Activated CD4-positive, alpha-beta T cell treated with anti-CD3 and anti-CD28 coated beads, Interleukin-2, amount 10 ng/mL, durations not matched to agents 7 days and 5 days (primary cell): ENCODE data around the gene PRRC1. TPM values are rescaled to one million over a fixed set of nuclear protein-coding genes. Genes with fewer than 3 reads are reported as not detected.
A peak's percentile ranks its signal among the peaks of the same experiment; 100 is the strongest.

Experiments used
- CTCF ChIA-PET: fragments of 350-600 bp; sonication (Branson Sonifier 250); formaldehyde crosslinking; loops from one replicate; lab custom pipeline; 2021; ENCODE audit warnings: antibody characterized with exemption; lab: Charles Lee
- POLR2A ChIA-PET: fragments of 350-600 bp; sonication (Branson Sonifier 250); formaldehyde crosslinking; loops from one replicate; lab custom pipeline; 2021; ENCODE audit warnings: antibody characterized with exemption; lab: Charles Lee
- DNase-seq: peaks from one replicate; pipeline ENCODE4 v3.0.0-alpha.2; 2020
- H3K27ac Mint-ChIP-seq: one replicate; pipeline ENCODE4 v1.8.0; 2021; ENCODE audit warnings: mild to moderate bottlenecking, moderate library complexity, mixed read lengths
- H3K27me3 Mint-ChIP-seq: one replicate; pipeline ENCODE4 v1.8.0; 2021; ENCODE audit warnings: mixed read lengths
- H3K36me3 Mint-ChIP-seq: one replicate; pipeline ENCODE4 v1.8.0; 2021; ENCODE audit warnings: low read depth, mixed read lengths
- H3K4me1 Mint-ChIP-seq: one replicate; pipeline ENCODE4 v1.8.0; 2021; ENCODE audit warnings: mixed read lengths
- H3K4me3 Mint-ChIP-seq: one replicate; pipeline ENCODE4 v1.8.0; 2021; ENCODE audit warnings: mild to moderate bottlenecking, moderate library complexity, mixed read lengths
- H3K9me3 Mint-ChIP-seq: one replicate; pipeline ENCODE4 v1.8.0; 2021; ENCODE audit warnings: mixed read lengths
- total RNA-seq, 2 experiments: library from RNA; stranded (reverse); gene quantifications; one replicate each; pipeline ENCODE4 v1.2.3, GENCODE V29; 2021

Gene PRRC1
- total RNA-seq, result 10 to 100 TPM; 39.4 to 50.8 TPM

DNA sequence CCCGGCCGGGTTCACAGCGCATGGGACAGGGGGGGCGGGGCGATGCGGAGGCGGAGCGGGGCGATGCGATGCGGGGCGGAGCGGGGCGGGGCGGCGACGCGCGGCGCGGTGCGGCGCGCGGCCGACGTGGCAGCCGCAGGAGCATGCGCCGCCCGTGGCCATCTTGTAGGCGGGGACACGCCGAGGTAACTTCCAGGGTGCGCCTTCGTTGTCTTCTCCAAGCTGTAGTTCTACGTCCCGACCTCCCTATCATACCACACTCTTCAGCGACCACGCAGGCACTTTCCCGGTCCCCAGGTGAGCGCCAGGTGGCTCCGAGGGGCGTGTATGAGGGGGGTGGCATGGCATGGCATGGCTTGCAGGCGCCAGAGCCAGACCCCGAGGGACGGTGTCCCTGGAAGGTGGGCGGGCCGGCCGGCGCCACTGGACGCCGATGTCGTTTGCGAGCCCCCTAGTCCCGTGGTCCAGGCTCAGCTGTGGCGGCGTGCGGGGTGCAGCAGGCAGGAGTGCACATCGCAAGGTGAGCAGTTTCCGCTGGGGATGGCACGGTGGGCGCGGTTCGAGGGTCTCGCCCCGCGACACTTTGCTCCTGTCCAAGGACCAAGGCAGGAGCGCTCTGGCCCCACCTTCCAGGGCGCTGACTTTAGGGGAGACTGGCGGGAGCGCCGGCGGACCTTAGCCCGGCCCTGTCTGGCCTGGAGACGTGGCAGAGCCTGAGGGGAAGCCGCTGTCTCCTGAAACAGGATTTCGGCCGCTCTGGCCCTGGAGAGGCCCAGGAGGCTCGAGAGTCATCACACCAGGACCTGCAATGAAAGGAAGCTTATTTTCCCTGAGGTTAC, at the start of gene PRRC1:
Gene PRRC1, plus strand, starts transcription at position 161 of the 839 bp plus-strand sequence. CDS start 5,840 bp downstream, outside the sequence.
- peaks cover 33% of the 10 kb centered on the region for H3K36me3 Mint-ChIP-seq
- peak; percentile 84 for DNase-seq
- peak within 1 kb of the TSS; percentile 82 for H3K4me3 Mint-ChIP-seq
- H3K9me3 Mint-ChIP-seq, result peaks cover 19% of the 10 kb centered on the region
- CTCF ChIA-PET, result interaction anchor here (0.6 to 1.6 kb wide), 2 partner anchors 10 to 16 kb away, joined by 4 to 5 read pairs; no protein-coding TSS in a partner anchor
- peak within 1 kb of the TSS; percentile 88 for H3K27ac Mint-ChIP-seq
- peaks cover 26% of the 10 kb centered on the region for H3K4me1 Mint-ChIP-seq
- POLR2A ChIA-PET, result no interaction called here
- peaks cover 1% of the 10 kb centered on the region for H3K27me3 Mint-ChIP-seq

DNA sequence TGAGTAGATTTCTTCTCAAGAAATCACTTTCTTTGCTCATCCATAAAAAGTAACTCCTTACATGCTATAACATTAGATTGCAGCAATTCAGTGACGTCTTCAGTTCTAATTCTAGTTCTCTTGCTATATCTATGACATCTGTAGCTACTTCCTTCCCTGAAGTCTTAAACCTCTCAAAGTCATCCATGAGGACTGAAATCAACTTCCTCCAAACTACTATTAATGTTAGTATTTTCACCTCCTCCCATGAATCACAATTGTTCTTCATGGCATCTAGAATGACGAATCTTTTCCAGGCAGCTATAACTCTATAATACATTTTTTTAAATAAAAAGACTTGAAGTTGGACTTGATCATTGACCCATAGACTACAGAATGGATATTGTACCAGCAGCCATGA, 46.2 kb upstream of the PRRC1 start:
- DNase-seq, result no peak
- Mint-ChIP-seq H3K4me3 (no peak overlapping the region), H3K27ac (no peak overlapping the region), H3K4me1 (no peaks in the 10 kb centered on the region), H3K27me3 (peaks cover 15% of the 10 kb centered on the region), H3K9me3 (no peaks in the 10 kb centered on the region), H3K36me3 (no peaks in the 10 kb centered on the region)
- ChIA-PET CTCF (interaction anchor here (0.6 kb wide), 1 partner anchor 533 kb away, joined by 4 read pairs; no protein-coding TSS in a partner anchor), POLR2A (no interaction called here)

DNA sequence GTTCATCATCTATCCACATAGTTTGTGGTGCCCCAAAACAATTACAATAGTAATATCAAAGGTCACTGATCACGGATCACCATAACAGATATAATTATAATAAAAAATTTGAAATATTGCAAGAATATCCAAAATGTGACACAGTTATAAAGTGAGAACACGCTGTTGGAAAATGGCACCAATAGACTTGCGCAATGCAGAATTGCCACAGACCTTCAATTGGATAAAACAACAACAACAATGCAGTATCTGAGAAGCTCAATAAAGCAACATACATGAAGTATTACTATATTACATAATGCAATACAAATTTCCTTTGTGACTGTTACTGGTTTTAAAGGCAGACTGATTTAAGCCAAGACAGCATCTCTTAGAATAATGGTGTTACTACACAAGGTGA, 44.7 kb upstream of the PRRC1 start:
- H3K9me3 Mint-ChIP-seq, result no peaks in the 10 kb centered on the region
- no peak overlapping the region for H3K27ac Mint-ChIP-seq
- peaks cover 15% of the 10 kb centered on the region for H3K27me3 Mint-ChIP-seq
- no peaks in the 10 kb centered on the region for H3K36me3 Mint-ChIP-seq
- POLR2A ChIA-PET, result no interaction called here
- no peak for DNase-seq
- H3K4me1 Mint-ChIP-seq, result no peaks in the 10 kb centered on the region
- CTCF ChIA-PET, result interaction anchor here (1.8 kb wide), 1 partner anchor 17 kb away, joined by 4 read pairs; no protein-coding TSS in a partner anchor
- H3K4me3 Mint-ChIP-seq, result no peak overlapping the region

DNA sequence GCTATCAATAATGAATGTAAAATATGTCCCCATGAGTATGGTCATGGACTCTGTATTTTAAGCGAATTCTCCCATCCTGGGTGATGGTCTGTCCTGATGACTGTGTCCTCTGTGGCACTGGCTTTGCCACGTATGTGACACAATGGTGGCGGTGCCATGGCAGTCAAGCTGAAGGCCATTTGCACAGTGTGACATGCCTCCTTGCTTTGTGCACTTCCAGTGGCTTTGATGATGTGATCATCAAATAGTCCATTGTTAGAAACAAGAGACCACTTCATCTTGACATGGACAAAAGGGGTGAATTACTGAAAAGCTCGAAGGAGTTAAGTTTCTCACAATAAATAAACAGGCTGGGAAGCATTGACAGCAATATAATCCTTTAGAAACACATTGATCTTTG, 31.0 kb upstream of the PRRC1 start:
- H3K27ac Mint-ChIP-seq, result no peak overlapping the region
- H3K27me3 Mint-ChIP-seq, result peaks cover 11% of the 10 kb centered on the region
- ChIA-PET CTCF (no interaction called here), POLR2A (no interaction called here)
- H3K9me3 Mint-ChIP-seq, result no peaks in the 10 kb centered on the region
- no peak overlapping the region for H3K4me3 Mint-ChIP-seq
- no peaks in the 10 kb centered on the region for H3K4me1 Mint-ChIP-seq
- no peaks in the 10 kb centered on the region for H3K36me3 Mint-ChIP-seq
- no peak for DNase-seq

DNA sequence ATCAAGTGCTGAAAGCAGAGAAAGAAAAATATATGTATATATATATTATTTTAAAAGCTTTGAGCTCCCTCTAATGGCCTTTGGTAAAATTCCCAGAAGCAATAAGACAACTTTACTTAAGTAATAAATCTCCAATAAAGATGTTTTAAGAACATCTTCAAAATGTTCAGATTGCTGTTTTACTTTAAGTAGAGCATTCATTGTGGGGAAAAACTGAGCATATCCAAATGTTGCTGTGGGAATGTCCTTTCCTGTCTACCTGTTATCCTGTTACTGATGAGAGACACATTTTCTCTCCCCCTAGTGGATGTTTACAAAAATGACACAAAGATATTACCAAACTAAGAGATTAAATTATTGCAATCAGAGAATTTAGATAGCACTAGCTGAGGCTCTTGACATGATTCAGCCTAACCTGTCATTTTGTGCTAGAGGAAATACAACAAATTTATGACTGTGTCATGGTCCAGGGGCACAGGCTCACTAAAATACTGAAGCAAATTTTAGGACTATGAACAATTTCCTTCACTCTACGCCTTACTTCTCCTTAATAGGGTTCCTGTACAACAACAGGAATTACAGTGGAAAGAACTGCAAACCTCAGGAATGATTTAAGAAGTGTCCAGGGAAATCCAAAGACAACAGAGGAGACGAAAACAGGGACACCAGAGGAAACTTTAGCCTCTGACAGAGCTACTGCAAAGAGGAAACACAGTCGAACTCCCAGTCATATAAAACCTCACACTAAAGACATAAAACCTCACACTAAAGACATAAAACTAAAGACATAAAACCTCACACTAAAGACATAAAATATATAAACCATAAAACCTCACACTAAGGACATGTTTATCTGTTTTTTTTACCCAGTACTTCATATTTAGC, 24.3 kb upstream of the PRRC1 start:
- H3K4me3 Mint-ChIP-seq, result no peak overlapping the region
- H3K27me3 Mint-ChIP-seq, result peaks cover 34% of the 10 kb centered on the region
- no peak for DNase-seq
- no peaks in the 10 kb centered on the region for H3K9me3 Mint-ChIP-seq
- ChIA-PET POLR2A (no interaction called here), CTCF (interaction anchor here (0.7 to 1.6 kb wide), 3 partner anchors 12 to 173 kb away, joined by 3 to 4 read pairs (median 3); no protein-coding TSS in a partner anchor)
- H3K27ac Mint-ChIP-seq, result no peak overlapping the region
- no peaks in the 10 kb centered on the region for H3K4me1 Mint-ChIP-seq
- H3K36me3 Mint-ChIP-seq, result no peaks in the 10 kb centered on the region

DNA sequence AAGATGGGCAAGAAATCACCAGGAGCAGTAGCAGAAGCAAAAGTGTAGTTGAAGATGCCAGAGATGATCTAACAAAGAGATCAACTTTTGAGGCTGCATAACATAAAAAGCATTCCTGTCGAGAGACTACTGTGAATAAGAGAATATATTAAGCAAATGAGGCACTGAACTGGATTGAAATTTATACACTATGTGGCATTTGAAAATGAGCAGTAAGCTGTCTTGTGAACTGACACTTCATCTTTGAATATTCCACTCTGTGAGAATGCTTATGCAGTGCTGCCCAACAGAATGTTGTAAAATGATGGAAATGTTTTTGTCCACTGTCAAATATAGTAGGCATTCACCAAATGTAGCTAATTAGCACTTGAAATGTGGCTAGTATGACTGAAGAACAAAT, 18.9 kb upstream of the PRRC1 start:
- no peak for DNase-seq
- Mint-ChIP-seq H3K4me3 (no peak overlapping the region), H3K36me3 (no peaks in the 10 kb centered on the region), H3K27me3 (peaks cover 27% of the 10 kb centered on the region), H3K4me1 (no peaks in the 10 kb centered on the region), H3K27ac (no peak overlapping the region), H3K9me3 (no peaks in the 10 kb centered on the region)
- CTCF ChIA-PET, result no interaction called here
- POLR2A ChIA-PET, result no interaction called here

DNA sequence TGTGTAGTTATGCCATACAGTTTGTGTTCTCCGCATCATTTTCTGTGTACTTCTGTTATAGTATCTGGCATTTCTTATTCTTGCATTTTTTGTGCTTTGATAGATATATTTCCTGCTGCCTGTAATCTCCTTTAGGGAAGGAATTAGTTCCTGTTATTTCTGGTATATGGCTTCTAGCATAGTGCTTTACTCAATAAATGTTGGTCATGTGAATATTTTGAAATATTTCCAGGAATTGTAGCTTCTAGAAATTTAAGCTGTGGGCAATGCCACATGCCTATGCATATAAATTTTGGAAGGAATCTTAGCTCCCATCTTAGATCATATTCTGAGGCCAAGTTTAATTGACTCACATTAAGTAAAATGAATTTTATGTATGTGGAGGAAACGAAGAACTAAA, 11.5 kb upstream of the PRRC1 start:
- DNase-seq, result no peak
- no peak overlapping the region for H3K4me3 Mint-ChIP-seq
- no peaks in the 10 kb centered on the region for H3K9me3 Mint-ChIP-seq
- H3K27ac Mint-ChIP-seq, result no peak overlapping the region
- peaks cover 10% of the 10 kb centered on the region for H3K27me3 Mint-ChIP-seq
- CTCF ChIA-PET, result no interaction called here
- no peaks in the 10 kb centered on the region for H3K4me1 Mint-ChIP-seq
- POLR2A ChIA-PET, result interaction anchor here (0.6 to 0.7 kb wide), 2 partner anchors 28 to 205 kb away, joined by 3 to 4 read pairs; no protein-coding TSS in a partner anchor
- no peaks in the 10 kb centered on the region for H3K36me3 Mint-ChIP-seq

DNA sequence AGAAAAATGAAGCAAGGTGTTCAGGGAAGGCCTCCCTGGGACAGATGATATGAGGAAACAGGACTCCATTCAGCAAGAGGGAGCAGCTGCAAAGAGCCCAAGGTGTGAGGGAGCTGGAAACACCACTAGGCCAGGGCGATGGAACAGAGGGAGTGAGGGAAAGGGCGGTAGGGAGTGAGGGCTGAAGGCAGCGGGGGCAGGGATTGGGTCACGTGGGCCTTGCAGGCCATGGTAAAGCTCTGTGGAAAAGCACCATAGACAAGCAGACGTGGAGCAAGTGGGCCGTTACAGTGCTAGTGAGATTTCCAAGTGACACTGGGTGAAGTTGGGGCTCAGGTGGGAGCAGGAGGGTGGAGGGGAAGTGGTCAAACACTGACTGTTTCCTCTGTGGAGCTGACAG, 10.8 kb upstream of the PRRC1 start:
- Mint-ChIP-seq H3K4me1 (no peaks in the 10 kb centered on the region), H3K27me3 (peaks cover 15% of the 10 kb centered on the region), H3K36me3 (no peaks in the 10 kb centered on the region), H3K27ac (no peak overlapping the region), H3K9me3 (no peaks in the 10 kb centered on the region), H3K4me3 (no peak overlapping the region)
- CTCF ChIA-PET, result interaction anchor here (0.9 to 1.2 kb wide), 2 partner anchors 8 to 11 kb away, joined by 3 to 5 read pairs; partner anchors contain the start of gene PRRC1
- no peak for DNase-seq
- POLR2A ChIA-PET, result no interaction called here

DNA sequence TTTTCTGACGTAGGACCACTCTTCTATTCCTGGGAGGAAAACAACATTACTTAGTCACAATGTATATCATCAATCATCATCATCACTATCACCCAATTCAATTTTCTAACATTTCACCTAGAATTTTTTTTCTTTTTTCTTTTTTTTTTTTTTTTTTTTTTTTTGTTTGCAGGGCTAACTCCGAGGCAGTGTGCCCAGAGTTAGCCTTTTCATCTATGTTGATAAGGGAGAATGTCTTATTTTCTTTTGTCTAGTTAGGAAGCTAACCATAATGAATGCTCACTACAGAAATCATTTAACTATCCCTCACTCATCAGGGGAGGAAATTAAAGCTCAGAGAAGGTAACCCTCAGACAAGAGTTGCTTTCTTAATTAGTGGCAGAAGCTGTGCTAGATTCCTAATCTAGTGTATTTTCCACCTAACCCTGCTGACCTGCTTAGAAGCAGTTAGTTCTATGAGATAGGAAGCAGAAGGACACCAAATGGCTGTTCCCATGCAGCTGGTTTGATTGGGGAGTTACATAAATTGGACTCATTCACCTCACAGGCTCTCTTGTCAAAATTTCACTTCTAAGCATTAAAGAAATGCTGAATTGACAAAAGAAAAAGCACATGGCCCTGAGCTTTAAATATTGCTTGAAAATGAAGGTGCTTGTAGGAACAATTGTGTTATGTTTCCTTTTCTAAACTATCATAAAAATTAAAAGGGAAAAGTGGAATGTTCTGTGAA, 8.6 kb upstream of the PRRC1 start:
- ChIA-PET POLR2A (no interaction called here), CTCF (no interaction called here)
- H3K27ac Mint-ChIP-seq, result no peak overlapping the region
- no peaks in the 10 kb centered on the region for H3K9me3 Mint-ChIP-seq
- no peak for DNase-seq
- H3K4me1 Mint-ChIP-seq, result no peaks in the 10 kb centered on the region
- no peak overlapping the region for H3K4me3 Mint-ChIP-seq
- peaks cover 22% of the 10 kb centered on the region for H3K27me3 Mint-ChIP-seq
- no peaks in the 10 kb centered on the region for H3K36me3 Mint-ChIP-seq

DNA sequence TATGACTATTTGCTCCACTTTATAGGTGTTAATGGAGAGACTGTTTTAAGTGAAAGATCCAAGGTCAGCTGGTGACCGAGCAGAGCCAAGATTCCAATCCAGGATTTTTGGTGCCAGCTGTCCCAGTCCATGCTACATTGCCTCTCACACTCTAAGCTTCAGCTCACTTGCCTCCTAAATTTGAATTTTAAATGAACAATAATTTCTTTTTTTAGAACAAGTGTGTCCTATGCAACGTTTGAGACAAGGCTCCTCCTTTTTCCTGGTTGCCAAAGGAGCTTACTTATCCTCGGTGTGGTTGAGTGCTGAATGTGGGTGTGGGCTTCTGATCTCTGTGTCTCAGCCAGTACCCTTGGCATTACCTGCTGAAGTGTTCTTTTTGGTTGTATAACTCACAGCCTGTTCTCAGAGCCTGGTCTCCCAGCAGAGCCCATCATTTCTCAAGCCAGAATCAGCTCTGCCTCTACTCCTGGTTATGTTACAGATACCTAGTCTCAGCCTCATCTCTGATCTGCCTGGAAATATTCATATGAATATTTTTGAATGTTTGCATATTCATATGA, 4.0 kb upstream of the PRRC1 start:
- no peak for DNase-seq
- Mint-ChIP-seq H3K27ac (no peak overlapping the region), H3K4me1 (peaks cover 6% of the 10 kb centered on the region), H3K4me3 (no peak overlapping the region), H3K27me3 (peaks cover 15% of the 10 kb centered on the region), H3K36me3 (no peaks in the 10 kb centered on the region), H3K9me3 (no peaks in the 10 kb centered on the region)
- ChIA-PET POLR2A (interaction anchor here (0.6 kb wide), 1 partner anchor 1613 kb away, joined by 3 read pairs; no protein-coding TSS in a partner anchor), CTCF (no interaction called here)

DNA sequence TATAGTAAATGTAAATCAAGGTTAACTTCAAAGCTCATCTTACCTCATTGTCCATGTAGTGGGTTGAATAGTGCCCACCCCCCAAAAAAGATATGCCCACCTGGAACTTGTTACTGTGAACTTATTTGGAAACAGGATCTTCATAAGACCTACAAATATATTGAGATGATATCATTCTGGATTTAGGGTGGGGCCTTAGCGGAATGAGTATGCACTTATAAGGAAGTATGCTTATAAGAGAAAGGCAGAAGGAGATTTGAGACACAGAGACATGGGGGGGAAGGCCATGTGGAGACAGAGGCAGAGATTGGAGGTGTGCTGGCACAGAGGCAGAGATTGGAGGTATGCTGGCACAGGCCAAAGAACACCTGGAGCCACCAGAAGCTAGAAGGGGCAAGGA, 2.6 kb upstream of the PRRC1 start:
- CTCF ChIA-PET, result interaction anchor here (0.9 kb wide), 1 partner anchor 8 kb away, joined by 3 read pairs; no protein-coding TSS in a partner anchor
- POLR2A ChIA-PET, result no interaction called here
- no peak overlapping the region for H3K27ac Mint-ChIP-seq
- no peak overlapping the region for H3K4me3 Mint-ChIP-seq
- peaks cover 20% of the 10 kb centered on the region for H3K4me1 Mint-ChIP-seq
- H3K27me3 Mint-ChIP-seq, result peaks cover 13% of the 10 kb centered on the region
- DNase-seq, result no peak
- H3K9me3 Mint-ChIP-seq, result peaks cover 3% of the 10 kb centered on the region
- peaks cover 7% of the 10 kb centered on the region for H3K36me3 Mint-ChIP-seq
